ENCODE data around the gene ARMC9. TPM values are rescaled to one million over a fixed set of nuclear protein-coding genes. Genes with fewer than 3 reads are reported as not detected.

Gene ARMC9
- total RNA-seq, 4 donors from 2014 or later = 16.8 to 47.6 (median 39.3) TPM

DNA sequence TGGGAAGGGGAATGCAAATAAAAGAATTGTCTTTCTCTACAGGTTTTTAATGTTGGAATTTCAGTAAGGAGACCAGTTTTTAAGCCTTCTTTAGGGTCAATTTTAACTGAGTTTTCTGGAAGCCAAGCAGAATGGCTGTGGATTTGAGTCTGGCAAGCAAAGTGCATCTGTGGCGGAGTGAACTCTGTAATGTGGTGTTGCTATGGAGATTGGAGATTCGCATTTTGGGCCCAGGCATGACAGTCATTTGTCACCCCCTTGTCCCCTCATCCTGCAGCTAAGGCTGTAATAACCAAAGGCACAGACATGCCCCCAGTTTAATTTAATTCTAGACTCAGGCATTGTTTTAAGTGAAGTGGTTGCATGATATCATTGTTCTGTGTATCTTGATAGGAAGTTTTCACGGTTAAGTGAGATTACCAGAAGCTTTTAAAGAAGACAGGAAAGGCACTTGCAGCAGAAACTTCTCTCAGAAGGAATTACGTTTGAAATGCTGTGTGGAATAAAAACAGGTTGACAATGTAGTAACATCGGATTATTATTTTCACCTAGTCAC is 30.6 kb downstream of the ARMC9 start:
- Histone ChIP-seq H3K36me3 (no peaks in the 10 kb centered on the region), H3K27ac (peak overlapping the region; percentile 20 to 25), H3K4me1 (no peaks in the 10 kb centered on the region), H3K9me3 (no peaks in the 10 kb centered on the region), H3K4me3 (no peak overlapping the region), H3K27me3 (no peaks in the 10 kb centered on the region)
- intact Hi-C loops (cut with DNase I; ENCODE audit: low total_unique reads) = loop anchor here (10.0 kb wide), 1 partner anchor 186 kb away; no protein-coding TSS in a partner anchor
- TF ChIP-seq POLR2A (IDR thresholded peaks at IDR 0.05) = no peak
- TF ChIP-seq, protein P1, sequence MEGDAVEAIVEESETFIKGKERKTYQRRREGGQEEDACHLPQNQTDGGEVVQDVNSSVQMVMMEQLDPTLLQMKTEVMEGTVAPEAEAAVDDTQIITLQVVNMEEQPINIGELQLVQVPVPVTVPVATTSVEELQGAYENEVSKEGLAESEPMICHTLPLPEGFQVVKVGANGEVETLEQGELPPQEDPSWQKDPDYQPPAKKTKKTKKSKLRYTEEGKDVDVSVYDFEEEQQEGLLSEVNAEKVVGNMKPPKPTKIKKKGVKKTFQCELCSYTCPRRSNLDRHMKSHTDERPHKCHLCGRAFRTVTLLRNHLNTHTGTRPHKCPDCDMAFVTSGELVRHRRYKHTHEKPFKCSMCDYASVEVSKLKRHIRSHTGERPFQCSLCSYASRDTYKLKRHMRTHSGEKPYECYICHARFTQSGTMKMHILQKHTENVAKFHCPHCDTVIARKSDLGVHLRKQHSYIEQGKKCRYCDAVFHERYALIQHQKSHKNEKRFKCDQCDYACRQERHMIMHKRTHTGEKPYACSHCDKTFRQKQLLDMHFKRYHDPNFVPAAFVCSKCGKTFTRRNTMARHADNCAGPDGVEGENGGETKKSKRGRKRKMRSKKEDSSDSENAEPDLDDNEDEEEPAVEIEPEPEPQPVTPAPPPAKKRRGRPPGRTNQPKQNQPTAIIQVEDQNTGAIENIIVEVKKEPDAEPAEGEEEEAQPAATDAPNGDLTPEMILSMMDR (IDR thresholded peaks at IDR 0.05) = no peak
- DNase-seq = no peak

DNA sequence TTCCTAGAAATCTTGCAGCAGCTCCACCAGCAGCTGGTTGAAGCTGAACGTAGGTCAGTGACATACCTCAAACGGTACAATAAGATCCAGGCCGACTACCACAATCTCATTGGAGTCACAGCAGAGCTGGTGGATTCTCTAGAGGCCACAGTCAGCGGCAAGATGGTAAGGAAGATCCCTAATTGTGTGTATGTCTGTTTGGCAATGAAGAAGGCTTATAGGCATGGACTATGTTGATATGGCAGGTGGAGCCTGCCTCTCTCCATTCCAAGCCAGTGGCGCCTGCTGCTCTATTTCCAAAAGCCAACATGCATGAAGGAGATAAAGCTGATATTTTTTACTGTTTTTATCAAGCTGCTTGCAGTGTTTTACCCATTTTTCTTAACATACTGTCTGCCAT is 36.8 kb downstream of the ARMC9 start:
- Histone ChIP-seq H3K27ac (no peak overlapping the region), H3K4me3 (no peak overlapping the region), H3K36me3 (no peaks in the 10 kb centered on the region), H3K27me3 (no peaks in the 10 kb centered on the region), H3K4me1 (no peaks in the 10 kb centered on the region), H3K9me3 (no peaks in the 10 kb centered on the region)
- intact Hi-C loops (cut with DNase I; ENCODE audit: low total_unique reads) = no loop called here
- TF ChIP-seq POLR2A (IDR thresholded peaks at IDR 0.05) = no peak
- TF ChIP-seq, protein P1 (IDR thresholded peaks at IDR 0.05) = no peak
- DNase-seq = no peak

DNA sequence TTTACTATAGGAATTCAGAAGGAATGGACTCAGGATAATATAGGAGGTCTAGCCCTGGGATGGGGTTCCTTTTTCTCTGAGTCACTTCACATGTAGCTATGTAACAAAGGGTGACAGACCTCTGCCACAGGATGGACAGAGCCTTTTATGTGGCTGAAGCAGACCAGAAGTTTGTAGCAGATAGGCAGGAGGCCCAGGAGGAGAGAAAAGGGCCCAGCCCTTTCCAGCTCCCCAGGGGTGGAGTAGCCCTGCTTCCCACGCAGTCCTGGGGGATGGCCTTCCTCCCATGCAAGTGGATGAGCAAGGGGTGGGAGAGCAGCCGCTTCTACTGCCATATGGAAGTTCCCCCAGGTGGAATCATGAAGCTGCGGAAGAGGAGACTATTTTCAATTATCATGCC is 40.3 kb downstream of the ARMC9 start:
- no peaks in the 10 kb centered on the region for H3K36me3 ChIP-seq
- H3K4me3 ChIP-seq = no peak overlapping the region
- no peaks in the 10 kb centered on the region for H3K4me1 ChIP-seq
- intact Hi-C loops (cut with DNase I; ENCODE audit: low total_unique reads) = no loop called here
- H3K9me3 ChIP-seq = no peaks in the 10 kb centered on the region
- no peaks in the 10 kb centered on the region for H3K27me3 ChIP-seq
- TF ChIP-seq, protein P1 (IDR thresholded peaks at IDR 0.05) = no peak
- no peak for TF ChIP-seq POLR2A (IDR thresholded peaks at IDR 0.05)
- no peak for DNase-seq
- H3K27ac ChIP-seq = no peak overlapping the region

DNA sequence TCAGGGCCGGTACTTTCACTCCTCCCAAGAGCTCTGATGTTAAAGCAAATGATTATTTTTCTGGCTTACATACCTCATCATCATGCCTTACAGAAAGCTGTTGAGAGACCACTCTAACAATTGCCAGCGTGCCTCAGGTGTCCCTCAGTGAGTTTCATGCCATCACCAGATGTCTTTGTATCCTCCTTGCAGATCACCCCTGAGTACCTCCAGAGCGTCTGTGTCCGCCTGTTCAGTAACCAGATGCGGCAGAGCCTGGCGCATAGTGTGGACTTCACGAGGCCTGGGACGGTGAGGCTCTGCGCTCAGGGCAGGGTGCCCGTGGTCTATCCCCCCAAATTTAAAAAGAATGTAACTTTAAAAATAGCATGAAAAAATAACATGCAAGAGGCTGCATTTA is 41.3 kb downstream of the ARMC9 start:
- intact Hi-C loops (cut with DNase I; ENCODE audit: low total_unique reads) = no loop called here

DNA sequence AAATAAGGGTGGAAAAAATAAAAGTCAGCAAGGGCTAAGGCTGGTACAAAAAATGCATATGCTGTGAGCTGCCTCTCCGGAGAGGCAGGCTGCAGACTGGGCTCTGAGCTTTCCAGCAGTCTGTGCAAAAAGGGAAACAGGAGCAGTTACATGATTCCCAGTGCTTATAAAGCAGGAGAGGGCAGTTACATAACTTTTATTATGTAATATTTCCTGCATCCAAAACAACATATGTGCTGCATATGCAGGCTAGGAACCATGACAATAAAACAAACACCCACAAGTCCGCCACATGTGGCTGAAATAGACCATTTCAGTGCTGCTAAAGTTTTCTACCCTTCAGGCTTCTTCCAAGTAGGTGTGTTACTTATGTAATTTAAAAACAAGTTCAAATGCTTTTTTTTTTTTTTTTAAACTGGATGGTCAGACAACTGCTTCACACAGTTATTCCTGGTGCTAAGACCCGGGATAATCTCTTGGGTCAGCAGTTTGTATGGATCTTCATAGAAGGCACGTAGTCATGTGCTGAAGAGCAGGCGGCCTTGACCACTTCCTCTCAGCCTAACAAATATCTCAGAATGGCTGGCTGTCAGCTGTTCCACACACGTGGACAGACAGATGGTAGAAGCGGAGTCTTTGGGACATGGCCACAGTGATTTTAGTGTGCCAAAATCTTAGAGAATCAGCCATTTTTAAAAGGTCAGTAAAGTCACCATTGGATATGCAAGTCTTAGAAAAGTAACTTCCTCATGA is 43.5 kb downstream of the ARMC9 start:
- intact Hi-C loops (cut with DNase I; ENCODE audit: low total_unique reads) = no loop called here
- no peaks in the 10 kb centered on the region for H3K27me3 ChIP-seq
- TF ChIP-seq, protein P1 (IDR thresholded peaks at IDR 0.05) = no peak
- TF ChIP-seq POLR2A (IDR thresholded peaks at IDR 0.05) = no peak
- peak overlapping the region; percentile 60 to 71 for H3K27ac ChIP-seq
- no peak overlapping the region for H3K4me3 ChIP-seq
- DNase-seq = no peak
- no peaks in the 10 kb centered on the region for H3K9me3 ChIP-seq
- no peaks in the 10 kb centered on the region for H3K36me3 ChIP-seq
- H3K4me1 ChIP-seq = no peaks in the 10 kb centered on the region

More for the DNA sequence above, 41.3 kb downstream of the ARMC9 start:
- DNase-seq = no peak
- Histone ChIP-seq H3K9me3 (no peaks in the 10 kb centered on the region), H3K27ac (no peak overlapping the region), H3K4me3 (no peak overlapping the region), H3K4me1 (no peaks in the 10 kb centered on the region), H3K36me3 (no peaks in the 10 kb centered on the region), H3K27me3 (no peaks in the 10 kb centered on the region)
- TF ChIP-seq, protein P1 (IDR thresholded peaks at IDR 0.05) = no peak
- no peak for TF ChIP-seq POLR2A (IDR thresholded peaks at IDR 0.05)

Data from uterus (tissue), 4 donors.